DMS153 (cell line): ENCODE results near the gene GRID1.
"Not testable (repeated sequence)": the region's sequence is repeated elsewhere in the genome, so short reads cannot be mapped to it uniquely, and the experiment has no call there.

ENCODE experiments used
- DNase-seq: peaks from one replicate; lab custom pipeline; 2025; lab: John Stamatoyannopoulos, UW

The GRID1 gene

DNA sequence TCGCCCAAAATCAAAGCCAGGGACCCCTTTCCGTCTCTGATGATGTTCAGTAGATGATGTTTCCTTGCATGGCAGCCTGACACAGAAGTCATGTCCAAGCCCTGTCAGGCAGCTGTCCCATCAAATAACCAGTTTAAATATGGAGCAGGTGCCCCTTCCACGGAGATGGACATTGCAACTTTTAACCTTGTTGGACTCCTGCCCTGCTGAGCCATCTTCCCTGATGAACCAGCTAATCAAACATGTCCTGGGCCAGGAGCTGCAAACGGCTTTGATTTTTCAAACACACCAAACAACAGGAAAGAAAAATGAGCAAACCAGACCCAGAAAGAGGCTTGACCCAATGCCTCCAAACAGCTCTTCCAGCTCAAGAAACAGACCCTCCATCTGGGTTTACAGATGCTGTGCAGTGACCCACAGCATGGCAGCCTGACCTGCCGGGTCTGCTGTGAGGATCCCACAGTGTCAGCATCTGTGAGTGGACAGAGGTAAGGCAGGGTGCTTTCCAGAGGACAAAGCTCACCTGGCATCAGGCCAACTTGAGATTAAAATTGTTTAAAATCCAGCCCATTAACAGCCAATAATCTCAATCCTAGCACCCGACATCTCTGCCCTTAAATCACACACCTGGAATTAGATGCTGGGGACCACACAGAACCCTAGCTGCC is 372.6 kb downstream of the GRID1 start:
- DNase-seq = no peak

- DNase-seq = no peak
Observed at GRCh38 chr10:85993140-85993539, 373.5 kb downstream of the GRID1 start.

DNA sequence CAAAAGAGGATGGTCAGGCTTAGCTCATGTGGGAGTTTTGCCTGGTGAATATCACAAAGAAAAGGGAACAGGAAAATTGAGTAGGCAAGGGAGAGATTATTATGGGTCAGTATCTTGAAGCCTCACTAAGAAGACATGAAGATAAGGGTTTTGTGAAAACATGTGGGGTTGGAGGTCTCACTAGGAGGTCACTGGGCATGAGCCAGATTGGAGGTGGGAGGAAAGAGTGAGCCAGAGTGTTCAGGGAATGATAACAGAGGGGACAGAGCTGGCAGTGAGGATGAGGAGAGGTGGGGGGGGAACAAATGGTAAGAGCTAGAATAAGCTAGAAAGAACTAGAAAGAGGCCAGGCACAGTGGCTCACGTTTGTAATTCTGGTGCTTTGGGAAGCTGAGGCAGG is 374.3 kb downstream of the GRID1 start:
- no peak for DNase-seq

- DNase-seq = no peak
Observed at GRCh38 chr10:85986777-85987176, 379.8 kb downstream of the GRID1 start.

- no peak for DNase-seq
Observed at GRCh38 chr10:85983051-85983450, 383.5 kb downstream of the GRID1 start.

- no peak for DNase-seq
Observed at GRCh38 chr10:85979598-85979997, 387.0 kb downstream of the GRID1 start.

- peak; percentile 32 for DNase-seq
Observed at GRCh38 chr10:85978566-85979358, 387.8 kb downstream of the GRID1 start.

DNA sequence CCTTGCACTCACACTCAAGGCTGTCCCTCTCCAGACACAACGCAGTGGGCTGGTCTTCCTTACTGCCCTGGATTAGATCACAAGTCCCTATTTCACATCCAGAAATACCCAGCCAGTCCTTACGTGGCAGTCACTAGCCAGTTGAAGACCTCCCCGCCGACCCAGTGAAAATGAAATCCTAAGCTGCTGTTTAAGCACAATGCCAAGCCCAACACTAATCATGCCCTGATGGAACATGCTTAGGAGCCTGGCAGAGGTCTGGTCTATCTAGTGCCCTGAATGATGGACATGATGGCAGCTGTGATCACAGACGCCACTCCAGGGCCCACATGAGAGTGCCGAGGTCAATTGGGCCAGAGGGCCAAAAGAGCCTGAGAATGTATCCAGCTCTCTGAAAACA is 389.0 kb downstream of the GRID1 start:
- no peak for DNase-seq

GRCh38 chr10:85976267-85976793 is 390.3 kb downstream of the GRID1 start:
- no peak for DNase-seq

- no peak for DNase-seq
Observed at GRCh38 chr10:85971494-85971893, 395.1 kb downstream of the GRID1 start.

DNA sequence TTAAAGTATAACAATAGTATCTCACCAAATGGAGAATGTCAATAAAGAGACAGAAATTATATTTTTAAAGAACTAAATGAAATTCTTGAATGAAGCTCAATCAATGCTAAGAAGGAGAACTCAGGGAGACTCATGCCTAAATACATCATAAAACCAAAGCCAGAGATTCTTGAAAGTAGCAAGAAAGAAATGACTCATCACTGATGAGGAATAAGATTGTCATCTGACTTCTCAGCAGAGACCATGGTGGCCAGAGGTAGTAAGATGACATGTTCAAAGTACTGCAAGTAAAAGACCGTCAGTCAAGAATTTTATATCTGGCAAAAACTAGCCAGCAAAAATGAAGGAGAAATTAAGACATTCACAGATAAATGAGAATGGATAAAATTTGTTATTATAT is 399.0 kb downstream of the GRID1 start:
- no peak for DNase-seq

DNA sequence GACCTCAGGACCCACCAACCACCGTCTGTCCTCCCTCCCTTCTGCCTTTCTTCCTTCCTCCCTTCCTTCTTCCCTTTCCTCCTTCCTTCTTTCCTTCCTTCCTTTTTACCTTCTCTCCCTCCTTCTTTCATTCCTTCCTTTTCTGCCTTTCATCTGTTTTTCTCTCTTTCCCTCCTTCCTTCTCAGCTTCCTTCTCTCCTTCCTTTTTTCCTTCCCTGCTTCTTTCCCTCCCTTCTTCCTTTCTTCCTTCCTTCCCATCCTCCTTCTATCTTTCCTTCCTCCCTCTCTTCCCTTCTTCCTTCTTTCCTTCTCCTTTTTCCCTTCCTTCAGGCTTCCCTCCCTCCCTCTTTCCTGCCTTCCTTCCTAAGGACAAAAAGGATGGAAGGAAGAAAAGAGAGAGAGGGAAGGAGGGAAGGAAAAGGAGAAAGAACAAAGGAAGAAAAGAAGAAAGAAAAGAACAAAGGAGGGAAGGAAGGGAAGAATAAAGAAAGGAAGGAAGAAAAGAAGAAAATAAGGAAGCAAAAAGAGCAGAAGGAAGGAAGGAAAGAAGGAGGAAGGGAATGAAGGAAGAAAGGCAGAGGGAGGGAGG is 405.0 kb downstream of the GRID1 start:
- DNase-seq = no peak

- no peak for DNase-seq
Observed at GRCh38 chr10:85961073-85961472, 405.5 kb downstream of the GRID1 start.

DNA sequence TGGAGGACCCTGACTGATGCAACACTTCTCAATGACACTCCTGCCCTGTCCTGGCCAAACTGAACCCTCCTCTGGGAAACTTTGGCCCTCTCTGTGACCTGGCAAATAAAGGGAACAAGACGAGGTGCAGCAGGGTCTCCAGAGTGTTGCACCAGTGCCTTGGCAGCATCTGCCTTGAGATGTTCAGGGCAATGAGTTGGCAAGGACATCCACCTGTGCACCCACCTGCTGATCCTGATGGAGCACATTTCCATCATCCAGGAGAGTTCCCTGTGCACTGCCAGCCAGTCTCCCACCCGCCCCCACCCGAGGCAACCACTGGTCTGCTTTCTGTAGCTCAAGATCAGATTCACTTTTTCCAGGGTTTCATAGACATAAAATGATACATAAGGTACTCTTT is 407.4 kb downstream of the GRID1 start:
- no peak for DNase-seq

DNA sequence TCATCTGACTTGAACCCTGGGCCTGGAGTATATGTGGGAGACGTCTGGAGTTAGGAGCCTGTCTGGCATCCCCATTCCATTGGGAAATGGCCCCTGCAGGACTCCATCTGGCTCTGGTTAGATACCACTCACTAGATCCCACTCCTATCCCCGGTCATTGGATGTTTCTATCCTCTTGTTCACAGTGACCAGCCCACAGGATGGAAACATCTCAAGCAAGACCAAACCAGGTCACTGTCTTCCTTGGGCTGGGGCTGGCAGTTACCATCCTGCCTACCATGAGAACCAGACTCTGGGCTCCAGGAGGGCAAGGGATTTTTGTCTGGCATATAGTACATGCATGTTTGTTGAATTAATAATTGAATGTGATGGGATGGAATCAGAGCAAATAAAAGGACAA is 415.7 kb downstream of the GRID1 start:
- no peak for DNase-seq

GRCh38 chr10:85946713-85947326 is 419.8 kb downstream of the GRID1 start:
- DNase-seq = no peak

GRCh38 chr10:85936161-85936560 is 430.4 kb downstream of the GRID1 start:
- DNase-seq = no peak

DNA sequence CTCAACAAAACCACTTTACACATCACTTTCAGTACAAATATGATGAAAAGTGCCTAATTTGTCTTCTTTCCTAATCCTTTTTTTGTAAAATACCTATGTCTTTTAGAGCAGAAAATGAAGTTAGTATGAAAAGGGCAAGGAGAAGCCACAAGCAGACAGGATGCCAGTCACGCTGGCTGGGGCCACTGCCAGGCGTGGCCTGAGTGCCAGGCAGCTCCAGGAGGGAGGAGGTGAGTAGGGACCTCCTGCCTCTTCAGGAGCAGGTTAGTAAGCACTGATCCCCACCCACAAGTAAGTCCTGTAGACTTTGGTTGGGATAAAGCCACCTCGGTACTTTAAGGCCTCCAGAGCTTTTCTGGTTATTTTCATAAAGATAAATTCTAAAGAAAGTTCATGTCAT is 432.0 kb downstream of the GRID1 start:
- DNase-seq = no peak

DNA sequence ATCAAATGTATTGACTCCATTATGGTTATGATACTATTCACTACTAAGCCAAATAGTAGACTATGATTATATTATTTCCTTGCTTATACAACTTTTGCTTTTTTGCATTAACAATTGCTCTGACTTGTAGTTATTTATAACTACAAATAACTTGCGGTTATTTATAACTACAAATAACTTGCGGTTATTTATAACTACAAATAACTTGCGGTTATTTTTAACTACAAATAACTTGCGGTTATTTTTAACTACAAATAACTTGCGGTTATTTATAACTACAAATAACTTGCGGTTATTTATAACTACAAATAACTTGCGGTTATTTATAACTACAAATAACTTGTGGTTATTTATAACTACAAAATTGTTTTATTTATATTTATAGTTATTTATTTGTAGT is 436.6 kb downstream of the GRID1 start:
- DNase-seq = not testable (repeated sequence)

- DNase-seq = no peak
Observed at GRCh38 chr10:85927952-85928665, 438.5 kb downstream of the GRID1 start.

DNA sequence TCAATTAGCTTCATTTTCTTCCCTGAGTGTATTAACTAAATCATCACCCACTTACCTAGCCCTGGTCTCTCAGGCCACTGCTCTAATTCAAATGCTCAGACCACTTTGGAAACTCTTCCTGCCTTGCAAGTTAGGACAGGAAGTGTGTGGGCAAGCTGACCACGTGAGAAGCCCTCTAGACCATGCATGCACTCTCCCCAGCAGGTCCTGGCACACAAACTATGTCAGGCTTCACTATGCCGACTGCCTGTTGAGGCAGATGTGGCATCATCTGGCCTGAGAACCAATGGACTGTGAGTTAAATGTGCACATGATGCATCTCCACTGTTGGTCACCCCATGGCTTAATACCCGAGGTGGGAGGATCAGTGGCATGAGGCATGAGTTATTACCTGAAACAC is 439.6 kb downstream of the GRID1 start:
- no peak for DNase-seq

GRCh38 chr10:85926136-85926535 is 440.5 kb downstream of the GRID1 start:
- DNase-seq = no peak
